ENCODE data around the gene PTPRM. TPM values are rescaled to one million over a fixed set of nuclear protein-coding genes. Genes with fewer than 3 reads are reported as not detected.

The PTPRM gene
- total RNA-seq, 1 donor from 2014 or later, result 131 TPM

- TF ChIP-seq CTCF (IDR thresholded peaks at IDR 0.05), result no peak
- no peaks in the 10 kb centered on the region for H3K27me3 Mint-ChIP-seq (ENCODE audit: low read depth)
- no peak overlapping the region for H3K27ac Mint-ChIP-seq (ENCODE audit: unreplicated experiment)
- no peak for DNase-seq (ENCODE audit: low spot score)
- H3K36me3 Mint-ChIP-seq (ENCODE audit: low read depth), result no peaks in the 10 kb centered on the region
- peaks cover 78% of the 10 kb centered on the region for H3K4me1 Mint-ChIP-seq (ENCODE audit: low read depth)
- H3K4me3 Mint-ChIP-seq (ENCODE audit: unreplicated experiment), result no peak overlapping the region
- H3K9me3 Mint-ChIP-seq (ENCODE audit: low read depth), result no peaks in the 10 kb centered on the region
These were observed 32.9 kb downstream of the PTPRM start for GRCh38 chr18:7600036-7600435.

GRCh38 chr18:7600528-7601245 lies 33.6 kb downstream of the PTPRM start:
- no peak for DNase-seq (ENCODE audit: low spot score)
- Mint-ChIP-seq H3K4me3 (ENCODE audit: unreplicated experiment) (no peak overlapping the region), H3K9me3 (ENCODE audit: low read depth) (no peaks in the 10 kb centered on the region), H3K27ac (ENCODE audit: unreplicated experiment) (peak overlapping the region; percentile 71), H3K4me1 (ENCODE audit: low read depth) (peaks cover 72% of the 10 kb centered on the region), H3K36me3 (ENCODE audit: low read depth) (no peaks in the 10 kb centered on the region), H3K27me3 (ENCODE audit: low read depth) (no peaks in the 10 kb centered on the region)
- TF ChIP-seq CTCF (IDR thresholded peaks at IDR 0.05), result no peak

GRCh38 chr18:7601246-7601615 lies 34.1 kb downstream of the PTPRM start:
- no peak for DNase-seq (ENCODE audit: low spot score)
- Mint-ChIP-seq H3K9me3 (ENCODE audit: low read depth) (no peaks in the 10 kb centered on the region), H3K4me3 (ENCODE audit: unreplicated experiment) (peak overlapping the region; percentile 39), H3K36me3 (ENCODE audit: low read depth) (no peaks in the 10 kb centered on the region), H3K27ac (ENCODE audit: unreplicated experiment) (peak overlapping the region; percentile 71), H3K4me1 (ENCODE audit: low read depth) (peaks cover 72% of the 10 kb centered on the region), H3K27me3 (ENCODE audit: low read depth) (no peaks in the 10 kb centered on the region)
- peak; percentile 46 for TF ChIP-seq CTCF (IDR thresholded peaks at IDR 0.05)

- Mint-ChIP-seq H3K4me3 (ENCODE audit: unreplicated experiment) (no peak overlapping the region), H3K27ac (ENCODE audit: unreplicated experiment) (peak overlapping the region; percentile 71), H3K4me1 (ENCODE audit: low read depth) (peaks cover 73% of the 10 kb centered on the region), H3K27me3 (ENCODE audit: low read depth) (no peaks in the 10 kb centered on the region), H3K36me3 (ENCODE audit: low read depth) (no peaks in the 10 kb centered on the region), H3K9me3 (ENCODE audit: low read depth) (no peaks in the 10 kb centered on the region)
- DNase-seq (ENCODE audit: low spot score), result no peak
- no peak for TF ChIP-seq CTCF (IDR thresholded peaks at IDR 0.05)
These were observed 34.8 kb downstream of the PTPRM start for GRCh38 chr18:7601936-7602335.

GRCh38 chr18:7603259-7604000 lies 36.3 kb downstream of the PTPRM start:
- H3K36me3 Mint-ChIP-seq (ENCODE audit: low read depth), result no peaks in the 10 kb centered on the region

More at GRCh38 chr18:7603259-7604000, 36.3 kb downstream of the PTPRM start:
- no peak for TF ChIP-seq CTCF (IDR thresholded peaks at IDR 0.05)
- Mint-ChIP-seq H3K4me1 (ENCODE audit: low read depth) (peaks cover 79% of the 10 kb centered on the region), H3K9me3 (ENCODE audit: low read depth) (no peaks in the 10 kb centered on the region), H3K27me3 (ENCODE audit: low read depth) (no peaks in the 10 kb centered on the region), H3K27ac (ENCODE audit: unreplicated experiment) (no peak overlapping the region), H3K4me3 (ENCODE audit: unreplicated experiment) (no peak overlapping the region)
- no peak for DNase-seq (ENCODE audit: low spot score)
